ENCODE measurements around the gene MMP25. TPM values are rescaled to one million over a fixed set of nuclear protein-coding genes. Genes with fewer than 3 reads are reported as not detected.
"Not testable (repeated sequence)": the region's sequence is repeated elsewhere in the genome, so short reads cannot be mapped to it uniquely, and the experiment has no call there.

Gene MMP25
- total and polyA plus RNA-seq, 2 experiments from 2014 or later: 0.16 TPM; not detected in 1

GRCh38 chr16:3073448-3073847 is 27.1 kb downstream of the MMP25 start:
- DNase-seq: no peak
- H3K9me2 ChIP-seq (ENCODE audit: insufficient read depth): no peaks in the 10 kb centered on the region
- H2AFZ ChIP-seq: no peak overlapping the region
- in situ Hi-C loops (cut with MboI): no loop called here
- no peaks in the 10 kb centered on the region for H3K79me2 ChIP-seq (ENCODE audit: insufficient read depth)
- H3K4me1 ChIP-seq (ENCODE audit: insufficient read depth): no peaks in the 10 kb centered on the region
- no peaks in the 10 kb centered on the region for H4K20me1 ChIP-seq (ENCODE audit: insufficient read depth)
- H3K9me3 ChIP-seq (ENCODE audit: low read depth): no peaks in the 10 kb centered on the region
- H3K9ac ChIP-seq: no peak overlapping the region
- no peaks in the 10 kb centered on the region for H3K36me3 ChIP-seq (ENCODE audit: low read depth)
- H3K4me2 ChIP-seq (ENCODE audit: unreplicated experiment): no peak overlapping the region
- 83 to 85% methylated on average over 7 of the region's 7 CpGs for WGBS, 2 experiments (ENCODE audit: low coverage in 1 of 2, low lambda C conversion rate in 2 of 2, missing lambda C conversion rate in 2 of 2)
- TF ChIP-seq EZH2 (IDR thresholded peaks at IDR 0.05; ENCODE audit: insufficient read depth, poor library complexity, severe bottlenecking) (no peak), EZH2phosphoT487 (IDR thresholded peaks at IDR 0.05; ENCODE audit: insufficient read depth, low read depth) (no peak)
- H3K27ac ChIP-seq: no peak overlapping the region
- H3K27me3 ChIP-seq (replicated peaks; ENCODE audit: insufficient read depth): peaks cover 24% of the 10 kb centered on the region
- no peak overlapping the region for H3K4me3 ChIP-seq
- no peaks in the 10 kb centered on the region for H3F3A ChIP-seq (ENCODE audit: insufficient read depth)

- TF ChIP-seq EZH2phosphoT487 (IDR thresholded peaks at IDR 0.05; ENCODE audit: insufficient read depth, low read depth) (no peak), EZH2 (IDR thresholded peaks at IDR 0.05; ENCODE audit: insufficient read depth, poor library complexity, severe bottlenecking) (no peak)
- Histone ChIP-seq H3K4me1 (ENCODE audit: insufficient read depth) (no peaks in the 10 kb centered on the region), H2AFZ (no peak overlapping the region), H3K9me2 (ENCODE audit: insufficient read depth) (no peaks in the 10 kb centered on the region), H3K9ac (no peak overlapping the region), H3K27ac (no peak overlapping the region), H3K4me2 (ENCODE audit: unreplicated experiment) (no peak overlapping the region), H3K9me3 (ENCODE audit: low read depth) (no peaks in the 10 kb centered on the region), H3K79me2 (ENCODE audit: insufficient read depth) (no peaks in the 10 kb centered on the region), H3K27me3 (replicated peaks; ENCODE audit: insufficient read depth) (peaks cover 38% of the 10 kb centered on the region), H3K36me3 (ENCODE audit: low read depth) (no peaks in the 10 kb centered on the region), H3F3A (ENCODE audit: insufficient read depth) (no peaks in the 10 kb centered on the region), H3K4me3 (no peak overlapping the region), H4K20me1 (ENCODE audit: insufficient read depth) (no peaks in the 10 kb centered on the region)
- no peak for DNase-seq
- WGBS, 2 experiments (ENCODE audit: low coverage in 1 of 2, low lambda C conversion rate in 2 of 2, missing lambda C conversion rate in 2 of 2): 34 to 47% methylated on average over 8 to 9 of the region's 9 CpGs
- in situ Hi-C loops (cut with MboI): no loop called here
Measured at GRCh38 chr16:3074860-3075522, 28.6 kb downstream of the MMP25 start.

- TF ChIP-seq EZH2phosphoT487 (IDR thresholded peaks at IDR 0.05; ENCODE audit: insufficient read depth, low read depth) (no peak), EZH2 (IDR thresholded peaks at IDR 0.05; ENCODE audit: insufficient read depth, poor library complexity, severe bottlenecking) (no peak)
- no peaks in the 10 kb centered on the region for H3K9me3 ChIP-seq (ENCODE audit: low read depth)
- no peak overlapping the region for H2AFZ ChIP-seq
- in situ Hi-C loops (cut with MboI): no loop called here
- no peak overlapping the region for H3K9ac ChIP-seq
- H3K79me2 ChIP-seq (ENCODE audit: insufficient read depth): no peaks in the 10 kb centered on the region
- no peaks in the 10 kb centered on the region for H4K20me1 ChIP-seq (ENCODE audit: insufficient read depth)
- no peaks in the 10 kb centered on the region for H3K9me2 ChIP-seq (ENCODE audit: insufficient read depth)
- H3K27me3 ChIP-seq (replicated peaks; ENCODE audit: insufficient read depth): peaks cover 38% of the 10 kb centered on the region
- no peaks in the 10 kb centered on the region for H3K4me1 ChIP-seq (ENCODE audit: insufficient read depth)
- H3K4me2 ChIP-seq (ENCODE audit: unreplicated experiment): no peak overlapping the region
- no peak overlapping the region for H3K27ac ChIP-seq
- 20 to 22% methylated on average over 10 of the region's 10 CpGs for WGBS, 2 experiments (ENCODE audit: low coverage in 1 of 2, low lambda C conversion rate in 2 of 2, missing lambda C conversion rate in 2 of 2)
- H3K4me3 ChIP-seq: no peak overlapping the region
- no peak for DNase-seq
- no peaks in the 10 kb centered on the region for H3F3A ChIP-seq (ENCODE audit: insufficient read depth)
- no peaks in the 10 kb centered on the region for H3K36me3 ChIP-seq (ENCODE audit: low read depth)
Measured at GRCh38 chr16:3075523-3075915, 29.2 kb downstream of the MMP25 start.

DNA sequence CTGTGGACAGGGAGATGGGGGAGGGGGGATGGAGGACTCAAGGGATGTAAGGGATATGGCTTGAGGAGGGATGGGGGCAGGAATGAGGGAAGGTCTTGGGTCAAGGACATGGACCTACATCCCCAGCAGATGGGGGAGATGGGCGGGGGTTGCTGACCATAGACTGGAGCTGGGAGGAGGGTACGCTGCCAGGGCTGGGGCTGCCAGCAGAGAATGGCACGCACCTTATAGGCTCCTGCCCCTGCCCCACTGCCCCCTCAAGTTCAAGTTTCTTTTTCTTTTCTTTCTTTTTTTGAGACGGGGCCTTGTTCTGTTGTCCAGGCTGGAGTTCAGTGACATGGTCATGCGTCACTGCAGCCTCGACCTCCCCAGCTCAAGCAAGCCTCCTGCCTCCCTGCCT is 29.6 kb downstream of the MMP25 start:
- peaks cover 37% of the 10 kb centered on the region for H3K27me3 ChIP-seq (replicated peaks; ENCODE audit: insufficient read depth)
- H3K4me2 ChIP-seq (ENCODE audit: unreplicated experiment): not testable (repeated sequence)

DNA sequence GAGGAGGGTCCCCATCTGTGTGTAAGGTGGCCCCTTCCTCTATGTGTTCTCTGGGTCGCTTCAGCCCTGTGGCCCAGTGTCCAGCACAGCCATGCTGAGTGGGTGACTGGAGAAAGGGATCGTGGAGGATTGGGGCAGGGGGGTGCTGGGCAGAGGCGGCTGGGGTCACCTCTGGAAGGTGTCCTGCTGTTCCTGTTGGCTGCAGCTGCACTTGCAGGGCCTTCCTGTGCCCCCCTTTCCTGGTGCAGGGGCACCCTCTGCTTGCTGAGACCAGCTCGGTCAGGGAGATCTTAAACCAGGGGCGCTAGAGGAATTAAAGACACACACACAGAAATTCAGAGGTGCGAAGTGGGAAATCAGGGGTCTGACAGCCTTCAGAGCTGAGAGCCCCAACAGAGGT is 30.2 kb downstream of the MMP25 start:
- DNase-seq: no peak
- no peak for TF ChIP-seq EZH2 (IDR thresholded peaks at IDR 0.05; ENCODE audit: insufficient read depth, poor library complexity, severe bottlenecking)
- TF ChIP-seq EZH2phosphoT487 (IDR thresholded peaks at IDR 0.05; ENCODE audit: insufficient read depth, low read depth): no peak
- 41 to 43% methylated on average over 6 of the region's 6 CpGs for WGBS, 2 experiments (ENCODE audit: low coverage in 1 of 2, low lambda C conversion rate in 2 of 2, missing lambda C conversion rate in 2 of 2)

More for the DNA sequence above, 29.6 kb downstream of the MMP25 start:
- DNase-seq; H3K27ac ChIP-seq; H3K4me3 ChIP-seq; H3K79me2 ChIP-seq (ENCODE audit: insufficient read depth); H3F3A ChIP-seq (ENCODE audit: insufficient read depth); in situ Hi-C loops (cut with MboI); H3K9me3 ChIP-seq (ENCODE audit: low read depth); H3K36me3 ChIP-seq (ENCODE audit: low read depth); H3K9ac ChIP-seq; H4K20me1 ChIP-seq (ENCODE audit: insufficient read depth); H3K4me1 ChIP-seq (ENCODE audit: insufficient read depth); H2AFZ ChIP-seq; H3K9me2 ChIP-seq (ENCODE audit: insufficient read depth): not testable (repeated sequence)
- WGBS, 2 experiments (ENCODE audit: low coverage in 1 of 2, low lambda C conversion rate in 2 of 2, missing lambda C conversion rate in 2 of 2): 71 to 73% methylated on average over 3 to 6 of the region's 6 CpGs

More for the DNA sequence above, 30.2 kb downstream of the MMP25 start:
- no peak overlapping the region for H3K27ac ChIP-seq
- H3K4me1 ChIP-seq (ENCODE audit: insufficient read depth): no peaks in the 10 kb centered on the region
- H4K20me1 ChIP-seq (ENCODE audit: insufficient read depth): no peaks in the 10 kb centered on the region
- no peak overlapping the region for H3K9ac ChIP-seq
- H3K9me3 ChIP-seq (ENCODE audit: low read depth): no peaks in the 10 kb centered on the region
- H3K27me3 ChIP-seq (replicated peaks; ENCODE audit: insufficient read depth): peaks cover 32% of the 10 kb centered on the region
- in situ Hi-C loops (cut with MboI): no loop called here
- no peaks in the 10 kb centered on the region for H3K36me3 ChIP-seq (ENCODE audit: low read depth)
- no peak overlapping the region for H3K4me2 ChIP-seq (ENCODE audit: unreplicated experiment)
- H3K79me2 ChIP-seq (ENCODE audit: insufficient read depth): no peaks in the 10 kb centered on the region
- no peaks in the 10 kb centered on the region for H3K9me2 ChIP-seq (ENCODE audit: insufficient read depth)
- no peaks in the 10 kb centered on the region for H3F3A ChIP-seq (ENCODE audit: insufficient read depth)
- H2AFZ ChIP-seq: no peak overlapping the region
- H3K4me3 ChIP-seq: no peak overlapping the region

Measured in GM23248 (cell line).